ENCODE results near the gene PSMC2. TPM values are rescaled to one million over a fixed set of nuclear protein-coding genes. Genes with fewer than 3 reads are reported as not detected.
"Not testable (repeated sequence)": the region's sequence is repeated elsewhere in the genome, so short reads cannot be mapped to it uniquely, and the experiment has no call there.

The PSMC2 gene
- polyA plus RNA-seq, 1 experiment = 266 TPM

DNA sequence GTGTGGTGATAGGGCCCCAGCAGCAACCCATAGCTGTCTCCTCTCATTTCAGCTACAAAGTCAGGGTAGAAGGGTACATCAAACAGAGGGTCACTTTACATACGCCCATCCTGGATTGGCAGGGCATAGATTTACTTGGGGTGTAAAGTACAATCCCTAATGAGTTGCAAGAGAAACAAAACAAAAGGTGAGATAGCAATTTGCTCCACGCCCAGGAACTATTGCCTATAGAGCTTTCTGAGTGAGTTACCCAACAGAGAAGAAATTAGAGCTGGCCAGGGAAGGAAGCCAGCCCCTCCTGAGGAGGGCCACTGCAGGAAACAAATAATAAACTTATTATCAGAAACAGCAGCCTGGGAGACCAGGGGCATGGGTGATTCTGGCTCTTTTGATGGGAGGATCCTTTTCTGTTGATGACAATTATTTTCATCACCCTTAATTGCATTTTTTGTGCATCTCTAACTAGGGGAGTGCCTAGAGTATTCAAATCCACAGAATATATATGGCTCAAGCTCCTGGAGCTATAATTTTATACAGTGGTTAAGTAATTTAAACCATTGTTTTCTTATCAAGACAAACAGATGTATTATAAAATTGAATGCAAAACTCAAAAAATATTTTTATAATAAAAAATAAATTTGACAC, 51.2 kb downstream of the PSMC2 start:
- CTCF ChIA-PET = no interaction called here
- Histone ChIP-seq H3K4me3 (ENCODE audit: low read depth, low read length) (no peak overlapping the region), H3K27me3 (ENCODE audit: control insufficient read depth, insufficient read depth, low read length) (no peaks in the 10 kb centered on the region), H3K9me3 (ENCODE audit: control insufficient read depth, insufficient read depth, low read length) (no peaks in the 10 kb centered on the region), H3K27ac (ENCODE audit: low read depth, low read length) (no peak overlapping the region)
- no peak for DNase-seq (ENCODE audit: low read depth, low spot score)
- TF ChIP-seq, protein P1, sequence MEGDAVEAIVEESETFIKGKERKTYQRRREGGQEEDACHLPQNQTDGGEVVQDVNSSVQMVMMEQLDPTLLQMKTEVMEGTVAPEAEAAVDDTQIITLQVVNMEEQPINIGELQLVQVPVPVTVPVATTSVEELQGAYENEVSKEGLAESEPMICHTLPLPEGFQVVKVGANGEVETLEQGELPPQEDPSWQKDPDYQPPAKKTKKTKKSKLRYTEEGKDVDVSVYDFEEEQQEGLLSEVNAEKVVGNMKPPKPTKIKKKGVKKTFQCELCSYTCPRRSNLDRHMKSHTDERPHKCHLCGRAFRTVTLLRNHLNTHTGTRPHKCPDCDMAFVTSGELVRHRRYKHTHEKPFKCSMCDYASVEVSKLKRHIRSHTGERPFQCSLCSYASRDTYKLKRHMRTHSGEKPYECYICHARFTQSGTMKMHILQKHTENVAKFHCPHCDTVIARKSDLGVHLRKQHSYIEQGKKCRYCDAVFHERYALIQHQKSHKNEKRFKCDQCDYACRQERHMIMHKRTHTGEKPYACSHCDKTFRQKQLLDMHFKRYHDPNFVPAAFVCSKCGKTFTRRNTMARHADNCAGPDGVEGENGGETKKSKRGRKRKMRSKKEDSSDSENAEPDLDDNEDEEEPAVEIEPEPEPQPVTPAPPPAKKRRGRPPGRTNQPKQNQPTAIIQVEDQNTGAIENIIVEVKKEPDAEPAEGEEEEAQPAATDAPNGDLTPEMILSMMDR (IDR thresholded peaks at IDR 0.05; ENCODE audit: low read depth, low read length) = no peak
- POLR2A ChIA-PET = no interaction called here

GRCh38 chr7:103399687-103400086, 52.2 kb downstream of the PSMC2 start:
- DNase-seq (ENCODE audit: low read depth, low spot score); CTCF ChIA-PET; H3K27me3 ChIP-seq (ENCODE audit: control insufficient read depth, insufficient read depth, low read length); H3K4me3 ChIP-seq (ENCODE audit: low read depth, low read length); H3K9me3 ChIP-seq (ENCODE audit: control insufficient read depth, insufficient read depth, low read length); H3K27ac ChIP-seq (ENCODE audit: low read depth, low read length); POLR2A ChIA-PET: not testable (repeated sequence)

GRCh38 chr7:103405789-103406613, 58.6 kb downstream of the PSMC2 start:
- H3K4me3 ChIP-seq (ENCODE audit: low read depth, low read length); H3K27me3 ChIP-seq (ENCODE audit: control insufficient read depth, insufficient read depth, low read length); H3K27ac ChIP-seq (ENCODE audit: low read depth, low read length); DNase-seq (ENCODE audit: low read depth, low spot score); CTCF ChIA-PET; POLR2A ChIA-PET; H3K9me3 ChIP-seq (ENCODE audit: control insufficient read depth, insufficient read depth, low read length): not testable (repeated sequence)

DNA sequence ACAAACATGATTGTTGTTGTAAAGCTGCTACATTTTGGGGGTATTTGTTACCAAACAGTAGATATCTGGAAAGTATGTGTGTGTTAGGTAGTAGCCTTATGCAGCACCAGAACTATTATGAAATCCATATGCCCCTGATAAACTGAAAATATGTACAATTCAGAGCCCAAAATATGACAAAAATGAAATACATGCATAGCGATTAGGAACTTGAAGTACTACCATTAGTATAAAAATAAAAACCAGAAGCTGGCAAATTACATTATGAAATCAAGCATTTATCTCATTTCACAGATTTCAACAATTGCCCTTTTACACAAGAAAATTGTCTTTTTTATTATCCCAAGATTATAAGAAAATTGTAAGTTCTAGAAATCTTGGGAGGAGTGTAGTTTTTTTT, 64.7 kb downstream of the PSMC2 start:
- Histone ChIP-seq H3K27me3 (ENCODE audit: control insufficient read depth, insufficient read depth, low read length) (peaks cover 6% of the 10 kb centered on the region), H3K27ac (ENCODE audit: low read depth, low read length) (no peak overlapping the region), H3K9me3 (ENCODE audit: control insufficient read depth, insufficient read depth, low read length) (no peaks in the 10 kb centered on the region), H3K4me3 (ENCODE audit: low read depth, low read length) (no peak overlapping the region)
- CTCF ChIA-PET = no interaction called here
- POLR2A ChIA-PET = no interaction called here
- TF ChIP-seq, protein P1 (IDR thresholded peaks at IDR 0.05; ENCODE audit: low read depth, low read length) = no peak
- DNase-seq (ENCODE audit: low read depth, low spot score) = no peak

DNA sequence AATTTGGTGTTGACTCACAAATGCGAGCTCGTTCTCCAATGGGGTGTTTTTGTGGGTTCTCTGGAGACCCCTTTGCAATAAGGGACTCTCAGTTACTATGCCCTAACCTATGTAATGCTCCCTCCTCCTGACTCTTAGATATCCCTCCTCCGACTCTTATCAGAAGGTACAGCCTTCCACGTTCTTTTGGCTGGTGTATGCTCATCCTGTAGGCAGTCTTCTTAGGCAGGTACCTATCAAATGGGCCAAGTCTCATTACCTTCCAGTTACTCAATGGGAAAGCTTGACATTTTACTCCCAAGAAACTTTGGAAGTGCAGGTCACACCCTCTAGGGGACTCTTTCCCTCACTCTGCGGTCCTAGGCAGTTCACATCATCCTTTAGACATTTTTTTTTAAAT, 66.0 kb downstream of the PSMC2 start:
- Histone ChIP-seq H3K4me3 (ENCODE audit: low read depth, low read length) (no peak overlapping the region), H3K27me3 (ENCODE audit: control insufficient read depth, insufficient read depth, low read length) (peaks cover 6% of the 10 kb centered on the region), H3K9me3 (ENCODE audit: control insufficient read depth, insufficient read depth, low read length) (no peaks in the 10 kb centered on the region), H3K27ac (ENCODE audit: low read depth, low read length) (no peak overlapping the region)
- CTCF ChIA-PET = no interaction called here
- POLR2A ChIA-PET = no interaction called here
- TF ChIP-seq, protein P1 (IDR thresholded peaks at IDR 0.05; ENCODE audit: low read depth, low read length) = no peak
- DNase-seq (ENCODE audit: low read depth, low spot score) = no peak

DNA sequence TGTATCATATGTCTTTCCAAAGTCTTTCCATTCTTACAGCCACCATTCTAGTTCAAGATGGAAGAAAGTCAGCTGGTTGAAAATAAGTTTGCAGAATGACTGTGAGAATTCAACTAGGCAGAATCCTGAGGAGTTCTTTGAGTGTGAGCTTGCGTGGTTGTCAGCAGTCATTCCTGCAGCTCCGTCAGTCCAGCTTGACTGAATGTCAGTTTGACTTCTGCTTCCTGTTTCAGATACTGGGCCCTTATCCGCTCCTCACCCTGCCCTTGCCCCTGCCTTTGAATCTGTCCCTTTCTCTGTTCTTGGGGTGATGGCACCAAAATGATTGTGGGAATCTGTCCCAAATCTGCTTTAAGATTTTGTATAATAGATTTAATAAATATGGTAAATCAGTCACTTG, 70.8 kb downstream of the PSMC2 start:
- H3K27ac ChIP-seq (ENCODE audit: low read depth, low read length) = no peak overlapping the region
- H3K9me3 ChIP-seq (ENCODE audit: control insufficient read depth, insufficient read depth, low read length) = no peaks in the 10 kb centered on the region
- TF ChIP-seq, protein P1 (IDR thresholded peaks at IDR 0.05; ENCODE audit: low read depth, low read length) = no peak
- DNase-seq (ENCODE audit: low read depth, low spot score) = no peak
- H3K27me3 ChIP-seq (ENCODE audit: control insufficient read depth, insufficient read depth, low read length) = peaks cover 3% of the 10 kb centered on the region
- POLR2A ChIA-PET = no interaction called here
- CTCF ChIA-PET = no interaction called here
- H3K4me3 ChIP-seq (ENCODE audit: low read depth, low read length) = no peak overlapping the region

All from AG04450 (cell line).